ENCODE data around the gene TNIP2. TPM values are rescaled to one million over a fixed set of nuclear protein-coding genes. Genes with fewer than 3 reads are reported as not detected.
A peak's percentile ranks its signal among the peaks of the same experiment; 100 is the strongest.

The TNIP2 gene
- total RNA-seq, 4 donors from 2014 or later, result 21.8 to 36.0 (median 30.8) TPM

DNA sequence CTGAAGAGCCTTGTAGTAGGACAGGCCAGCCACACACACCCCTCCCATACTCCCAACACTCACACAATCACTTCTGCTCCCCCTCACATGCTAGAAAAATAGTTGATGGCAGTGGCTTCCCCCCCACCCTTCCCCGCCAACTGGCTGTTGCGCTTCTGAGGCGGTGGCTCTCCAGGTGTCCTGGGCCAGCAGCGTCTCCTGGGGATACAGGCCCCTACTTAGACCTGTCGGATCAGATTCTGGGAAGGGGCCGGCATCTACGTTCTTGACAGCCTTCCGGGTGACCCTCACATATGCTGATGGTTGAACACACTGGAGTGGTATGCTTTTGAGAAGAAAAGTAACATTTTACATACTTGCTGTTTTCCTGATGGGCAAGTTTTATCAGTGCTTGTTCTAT lies 39.9 kb downstream of the TNIP2 start:
- Histone ChIP-seq H3K4me1 (peaks cover 19% of the 10 kb centered on the region), H3K9me3 (no peaks in the 10 kb centered on the region), H3K27ac (no peak overlapping the region), H3K36me3 (peaks cover 37% of the 10 kb centered on the region), H3K27me3 (no peaks in the 10 kb centered on the region), H3K4me3 (no peak overlapping the region)
- 98% methylated on average over 8 of the region's 8 CpGs for WGBS
- DNase-seq (ENCODE audit: low spot score in 2 of 2), result peak in 1 of 2 donors; percentile 49
- TF ChIP-seq POLR2A (IDR thresholded peaks at IDR 0.05), result no peak
- TF ChIP-seq, protein P1, sequence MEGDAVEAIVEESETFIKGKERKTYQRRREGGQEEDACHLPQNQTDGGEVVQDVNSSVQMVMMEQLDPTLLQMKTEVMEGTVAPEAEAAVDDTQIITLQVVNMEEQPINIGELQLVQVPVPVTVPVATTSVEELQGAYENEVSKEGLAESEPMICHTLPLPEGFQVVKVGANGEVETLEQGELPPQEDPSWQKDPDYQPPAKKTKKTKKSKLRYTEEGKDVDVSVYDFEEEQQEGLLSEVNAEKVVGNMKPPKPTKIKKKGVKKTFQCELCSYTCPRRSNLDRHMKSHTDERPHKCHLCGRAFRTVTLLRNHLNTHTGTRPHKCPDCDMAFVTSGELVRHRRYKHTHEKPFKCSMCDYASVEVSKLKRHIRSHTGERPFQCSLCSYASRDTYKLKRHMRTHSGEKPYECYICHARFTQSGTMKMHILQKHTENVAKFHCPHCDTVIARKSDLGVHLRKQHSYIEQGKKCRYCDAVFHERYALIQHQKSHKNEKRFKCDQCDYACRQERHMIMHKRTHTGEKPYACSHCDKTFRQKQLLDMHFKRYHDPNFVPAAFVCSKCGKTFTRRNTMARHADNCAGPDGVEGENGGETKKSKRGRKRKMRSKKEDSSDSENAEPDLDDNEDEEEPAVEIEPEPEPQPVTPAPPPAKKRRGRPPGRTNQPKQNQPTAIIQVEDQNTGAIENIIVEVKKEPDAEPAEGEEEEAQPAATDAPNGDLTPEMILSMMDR (IDR thresholded peaks at IDR 0.05), result no peak
- no peak for TF ChIP-seq POLR2AphosphoS5 (IDR thresholded peaks at IDR 0.05)
- TF ChIP-seq EP300 (IDR thresholded peaks at IDR 0.05), result no peak

DNA sequence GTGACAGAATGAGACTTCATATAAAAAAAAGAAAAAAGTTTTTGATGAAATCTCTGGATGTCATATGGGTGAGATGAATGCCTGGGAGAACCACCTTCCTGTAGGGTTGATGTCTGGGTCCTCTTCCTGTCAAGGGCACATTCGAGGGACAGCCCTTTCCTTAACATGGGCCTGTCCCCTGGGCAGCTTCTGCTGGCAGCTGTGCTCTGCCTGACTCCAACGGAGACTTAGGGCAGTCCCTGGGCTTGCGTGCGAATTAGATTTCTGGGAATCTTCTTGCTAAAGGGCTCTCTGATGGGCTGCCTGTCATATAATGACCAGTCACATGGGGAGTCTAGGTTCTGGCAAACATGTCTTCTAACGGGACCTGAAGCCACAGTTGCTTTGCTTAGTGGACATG lies 40.7 kb downstream of the TNIP2 start:
- TF ChIP-seq EP300 (IDR thresholded peaks at IDR 0.05), result no peak
- no peak for TF ChIP-seq POLR2A (IDR thresholded peaks at IDR 0.05)
- no peak for TF ChIP-seq POLR2AphosphoS5 (IDR thresholded peaks at IDR 0.05)
- TF ChIP-seq, protein P1 (IDR thresholded peaks at IDR 0.05), result no peak
- no peaks in the 10 kb centered on the region for H3K9me3 ChIP-seq
- H3K27ac ChIP-seq, result no peak overlapping the region
- peaks cover 32% of the 10 kb centered on the region for H3K36me3 ChIP-seq
- H3K4me1 ChIP-seq, result peaks cover 19% of the 10 kb centered on the region
- WGBS, result 92% methylated on average over 5 of the region's 5 CpGs
- no peaks in the 10 kb centered on the region for H3K27me3 ChIP-seq
- no peak for DNase-seq (ENCODE audit: low spot score in 2 of 2)
- H3K4me3 ChIP-seq, result no peak overlapping the region

DNA sequence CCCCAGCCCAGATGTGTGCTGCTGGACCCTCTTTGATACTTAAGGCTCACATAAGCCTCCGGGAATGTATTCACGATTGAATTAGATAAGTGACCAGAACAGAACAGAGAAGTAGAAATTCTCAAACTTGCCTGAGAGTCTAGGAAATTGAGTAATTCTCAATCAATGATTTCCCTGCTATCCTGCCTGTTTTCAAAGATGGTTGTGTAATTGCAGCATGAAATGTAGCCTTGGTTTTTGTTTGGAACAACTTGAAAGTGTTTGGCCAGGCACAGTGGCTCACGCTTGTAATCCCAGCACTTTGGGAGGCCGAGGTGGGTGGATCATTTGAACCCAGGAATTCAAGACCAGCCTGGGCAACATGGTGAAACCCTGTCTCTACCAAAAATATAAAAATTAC lies 41.2 kb downstream of the TNIP2 start:
- peaks cover 19% of the 10 kb centered on the region for H3K4me1 ChIP-seq
- no peak overlapping the region for H3K27ac ChIP-seq
- 69% methylated on average over 4 of the region's 4 CpGs for WGBS
- H3K4me3 ChIP-seq, result no peak overlapping the region
- no peaks in the 10 kb centered on the region for H3K27me3 ChIP-seq
- DNase-seq (ENCODE audit: low spot score in 2 of 2), result peak in 1 of 2 donors; percentile 7
- peaks cover 27% of the 10 kb centered on the region for H3K36me3 ChIP-seq
- H3K9me3 ChIP-seq, result no peaks in the 10 kb centered on the region
- no peak for TF ChIP-seq POLR2A (IDR thresholded peaks at IDR 0.05)
- TF ChIP-seq POLR2AphosphoS5 (IDR thresholded peaks at IDR 0.05), result no peak
- TF ChIP-seq, protein P1 (IDR thresholded peaks at IDR 0.05), result no peak
- no peak for TF ChIP-seq EP300 (IDR thresholded peaks at IDR 0.05)

DNA sequence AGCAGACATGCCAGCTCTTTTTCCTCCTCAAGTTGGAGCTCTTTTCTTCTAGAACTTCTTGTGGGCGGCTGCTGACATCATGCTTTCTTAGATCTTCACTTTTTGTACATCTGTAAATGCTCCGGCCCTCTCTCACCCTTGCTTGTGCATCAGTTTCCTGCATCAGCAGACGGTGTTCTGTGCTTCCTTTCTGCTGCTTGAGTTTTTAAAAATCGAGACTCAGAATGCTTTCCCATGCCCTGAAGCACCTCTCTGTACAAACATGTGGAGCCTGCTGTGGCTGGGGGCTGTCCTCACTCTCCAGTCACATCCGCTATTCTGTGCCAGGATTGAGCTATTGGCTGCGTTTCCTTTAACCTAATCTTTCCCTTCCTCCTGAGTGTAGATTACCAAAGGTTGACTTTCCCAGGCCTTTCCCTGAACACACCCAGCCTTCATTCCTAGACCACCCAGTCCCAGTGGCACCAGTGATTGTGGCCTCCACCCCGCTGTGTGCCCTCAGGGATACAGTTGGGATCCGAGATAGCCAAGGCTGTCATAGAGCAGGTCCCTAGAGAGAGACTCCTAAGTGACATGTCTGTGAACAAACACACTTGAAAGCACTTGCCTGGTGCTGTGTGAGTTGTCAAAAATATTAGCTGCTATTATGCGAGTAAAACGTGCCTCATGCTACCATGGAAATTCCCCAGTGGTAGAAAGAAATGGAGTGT lies 41.9 kb downstream of the TNIP2 start:
- DNase-seq (ENCODE audit: low spot score in 2 of 2), result peak in 1 of 2 donors; percentile 53
- no peaks in the 10 kb centered on the region for H3K27me3 ChIP-seq
- no peak overlapping the region for H3K4me3 ChIP-seq
- TF ChIP-seq, protein P1 (IDR thresholded peaks at IDR 0.05), result no peak
- TF ChIP-seq POLR2A (IDR thresholded peaks at IDR 0.05), result no peak
- TF ChIP-seq POLR2AphosphoS5 (IDR thresholded peaks at IDR 0.05), result no peak
- TF ChIP-seq EP300 (IDR thresholded peaks at IDR 0.05), result no peak
- H3K9me3 ChIP-seq, result no peaks in the 10 kb centered on the region
- H3K27ac ChIP-seq, result no peak overlapping the region
- WGBS, result 29% methylated on average over 10 of the region's 10 CpGs
- peaks cover 21% of the 10 kb centered on the region for H3K36me3 ChIP-seq
- H3K4me1 ChIP-seq, result peaks cover 19% of the 10 kb centered on the region

DNA sequence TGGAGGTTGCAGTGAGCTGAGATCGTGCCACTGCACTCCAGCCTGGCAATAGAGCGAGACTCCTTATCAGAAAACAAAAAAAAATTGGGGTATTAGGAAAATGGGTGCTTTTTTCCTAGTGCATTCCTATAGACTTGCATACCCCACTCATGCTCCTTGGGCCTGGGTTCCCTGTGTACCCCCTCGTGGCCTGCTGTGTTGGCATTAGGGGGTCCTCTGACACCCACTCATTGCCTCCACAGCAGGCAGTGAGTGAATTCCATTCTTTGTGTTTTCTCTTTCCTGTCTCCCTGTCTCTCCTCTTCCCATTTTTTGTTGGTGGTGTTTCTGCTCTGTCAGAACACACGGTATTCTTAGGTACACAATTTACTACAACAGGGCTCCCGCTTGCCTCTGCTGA lies 42.8 kb downstream of the TNIP2 start:
- DNase-seq (ENCODE audit: low spot score in 2 of 2), result no peak

More for the DNA sequence above, 42.8 kb downstream of the TNIP2 start:
- Histone ChIP-seq H3K36me3 (peaks cover 23% of the 10 kb centered on the region), H3K27ac (no peak overlapping the region), H3K9me3 (no peaks in the 10 kb centered on the region), H3K27me3 (no peaks in the 10 kb centered on the region), H3K4me3 (no peak overlapping the region), H3K4me1 (peaks cover 19% of the 10 kb centered on the region)
- WGBS, result 88% methylated on average over 5 of the region's 5 CpGs
- no peak for TF ChIP-seq POLR2A (IDR thresholded peaks at IDR 0.05)
- TF ChIP-seq, protein P1 (IDR thresholded peaks at IDR 0.05), result no peak
- no peak for TF ChIP-seq POLR2AphosphoS5 (IDR thresholded peaks at IDR 0.05)
- TF ChIP-seq EP300 (IDR thresholded peaks at IDR 0.05), result no peak

Data from suprapubic skin (tissue), 4 donors.